GM11168 (cell line): ENCODE results near the gene LMLN.
"Not testable (repeated sequence)": the region's sequence is repeated elsewhere in the genome, so short reads cannot be mapped to it uniquely, and the experiment has no call there.

ENCODE experiments used
- in situ Hi-C: fragments of 300-500 bp; cut with MboI; formaldehyde crosslinking; loops from one replicate; pipeline ENCODE4 v1.12.0; 2022; ENCODE audit warnings: low sequenced_read_pairs; ENCODE audit not compliant: unreplicated experiment

Gene LMLN

GRCh38 chr3:197959891-197960693 is at the start of gene LMLN:
Gene LMLN, plus strand, starts transcription at chr3:197960217. Its CDS starts 29 bp downstream, at chr3:197960246.
- in situ Hi-C loops: no loop called here

GRCh38 chr3:197912741-197913476 is 47.1 kb upstream of the LMLN start:
- in situ Hi-C loops: loop anchor here (5.0 kb wide), 1 partner anchor 34 kb away; no protein-coding TSS in a partner anchor

GRCh38 chr3:197913641-197914380 is 46.2 kb upstream of the LMLN start:
- in situ Hi-C loops: loop anchor here (5.0 kb wide), 1 partner anchor 33 kb away; no protein-coding TSS in a partner anchor

GRCh38 chr3:197921429-197922275 is 38.4 kb upstream of the LMLN start:
- in situ Hi-C loops: not testable (repeated sequence)

- in situ Hi-C loops: no loop called here
Observed at GRCh38 chr3:197926418-197926817, 33.6 kb upstream of the LMLN start.

GRCh38 chr3:197927578-197927977 is 32.4 kb upstream of the LMLN start:
- in situ Hi-C loops: not testable (repeated sequence)

- in situ Hi-C loops: no loop called here
Observed at GRCh38 chr3:197936819-197937384, 23.1 kb upstream of the LMLN start.

GRCh38 chr3:197940745-197941384 is 19.2 kb upstream of the LMLN start:
- in situ Hi-C loops: loop anchor here (10.0 kb wide), 1 partner anchor 46 kb away; no protein-coding TSS in a partner anchor

- in situ Hi-C loops: loop anchor here (10.0 kb wide), 1 partner anchor 48 kb away; no protein-coding TSS in a partner anchor
Observed at GRCh38 chr3:197942956-197943556, 17.0 kb upstream of the LMLN start.

- in situ Hi-C loops: loop anchor here (5.0 to 10.0 kb wide), 2 partner anchors 37 to 54 kb away; no protein-coding TSS in a partner anchor
Observed at GRCh38 chr3:197949191-197949777, 10.7 kb upstream of the LMLN start.

GRCh38 chr3:197949778-197950676 is 10.0 kb upstream of the LMLN start, which contains the start of gene RPL35A:
Gene RPL35A, plus strand, starts transcription at chr3:197950190. Its CDS starts 778 bp downstream, at chr3:197950968.
- in situ Hi-C loops: loop anchor here (5.0 to 10.0 kb wide), 2 partner anchors 38 to 55 kb away; no protein-coding TSS in a partner anchor

GRCh38 chr3:197950677-197951061 is 9.3 kb upstream of the LMLN start:
- in situ Hi-C loops: no loop called here

GRCh38 chr3:197951392-197951990 is 8.5 kb upstream of the LMLN start:
- in situ Hi-C loops: no loop called here

GRCh38 chr3:197952440-197952839 is 7.6 kb upstream of the LMLN start:
- in situ Hi-C loops: no loop called here

GRCh38 chr3:197953325-197953724 is 6.7 kb upstream of the LMLN start:
- in situ Hi-C loops: no loop called here

GRCh38 chr3:197953881-197954280 is 6.1 kb upstream of the LMLN start:
- in situ Hi-C loops: no loop called here
